ENCODE data around the gene ISG15.

- TF ChIP-seq TAF1 (IDR thresholded peaks at IDR 0.05; ENCODE audit: borderline replicate concordance, low read depth, low read length) (no peak), POLR2A (IDR thresholded peaks at IDR 0.05; ENCODE audit: low read depth, low read length) (no peak), POLR2AphosphoS5 (IDR thresholded peaks at IDR 0.05; ENCODE audit: low read depth, low read length) (no peak)
Observed at GRCh38 chr1:1022302-1023009, 9.2 kb downstream of the ISG15 start.
